ENCODE data around the gene BCO2.

DNA sequence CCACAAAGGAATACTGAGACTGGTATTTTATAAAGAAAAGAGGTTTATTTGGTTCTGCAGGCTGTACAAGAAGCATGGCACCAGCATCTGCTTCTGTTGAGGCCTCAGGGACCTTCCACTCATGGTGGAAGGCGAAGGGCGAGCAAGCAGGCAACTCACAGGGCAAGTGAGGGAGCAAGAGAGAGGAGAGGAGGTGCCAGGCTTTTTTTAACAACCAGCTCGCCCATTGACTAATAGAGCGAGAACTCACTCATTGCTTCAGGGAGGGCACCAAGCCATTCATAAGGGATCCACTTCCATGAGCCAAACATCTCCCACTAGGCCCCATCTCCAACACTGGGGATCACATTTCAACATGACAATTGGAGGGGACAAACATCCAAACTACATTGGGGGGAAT lies 52.2 kb downstream of the BCO2 start:
- TF ChIP-seq POLR2A (IDR thresholded peaks at IDR 0.05) (no peak), CTCF (IDR thresholded peaks at IDR 0.05) (no peak)

Data from adrenal gland (tissue), 5 donors.